Measurements from ENCODE around the gene GSDME.
A peak's percentile ranks its signal among the peaks of the same experiment; 100 is the strongest.

GSDME gene

GRCh38 chr7:24707988-24708615 is 49.2 kb downstream of the GSDME start:
- DNase-seq = no peak

- DNase-seq = peak in 1 of 56 donors; percentile 30
These were observed 50.8 kb downstream of the GSDME start for GRCh38 chr7:24706211-24707170.

GRCh38 chr7:24705461-24705954 is 51.8 kb downstream of the GSDME start:
- DNase-seq = peak in 3 of 56 donors; percentile 14 to 29 (median 23)

- no peak for DNase-seq
These were observed 53.0 kb downstream of the GSDME start for GRCh38 chr7:24704311-24704710.

- no peak for DNase-seq
These were observed 54.0 kb downstream of the GSDME start for GRCh38 chr7:24703296-24703695.

- no peak for DNase-seq
These were observed 54.5 kb downstream of the GSDME start for GRCh38 chr7:24702755-24703154.

GRCh38 chr7:24701261-24702235 is 55.7 kb downstream of the GSDME start:
- DNase-seq = peak in 10 of 56 donors; percentile 32 to 64 (median 44)

GRCh38 chr7:24700521-24701260 is 56.6 kb downstream of the GSDME start:
- DNase-seq = no peak

GRCh38 chr7:24698531-24699266 is 58.6 kb downstream of the GSDME start:
- no peak for DNase-seq

- no peak for DNase-seq
These were observed 59.8 kb downstream of the GSDME start for GRCh38 chr7:24697416-24697815.

- no peak for DNase-seq
These were observed 64.7 kb downstream of the GSDME start for GRCh38 chr7:24692592-24692991.

GRCh38 chr7:24690251-24690650 is 67.0 kb downstream of the GSDME start:
- DNase-seq = no peak

GRCh38 chr7:24685708-24686107 is 71.6 kb downstream of the GSDME start:
- DNase-seq = no peak

GRCh38 chr7:24670782-24671181 is 86.5 kb downstream of the GSDME start:
- DNase-seq = no peak

GRCh38 chr7:24669971-24670591 is 87.2 kb downstream of the GSDME start:
- DNase-seq = no peak

GRCh38 chr7:24668927-24669635 is 88.2 kb downstream of the GSDME start:
- DNase-seq = no peak

- DNase-seq = peak in 11 of 56 donors; percentile 1 to 56 (median 10)
These were observed 91.5 kb downstream of the GSDME start for GRCh38 chr7:24665564-24666294.

- DNase-seq = no peak
These were observed 96.7 kb downstream of the GSDME start for GRCh38 chr7:24660546-24660945.
